ENCODE measurements around the gene FTO.

DNA sequence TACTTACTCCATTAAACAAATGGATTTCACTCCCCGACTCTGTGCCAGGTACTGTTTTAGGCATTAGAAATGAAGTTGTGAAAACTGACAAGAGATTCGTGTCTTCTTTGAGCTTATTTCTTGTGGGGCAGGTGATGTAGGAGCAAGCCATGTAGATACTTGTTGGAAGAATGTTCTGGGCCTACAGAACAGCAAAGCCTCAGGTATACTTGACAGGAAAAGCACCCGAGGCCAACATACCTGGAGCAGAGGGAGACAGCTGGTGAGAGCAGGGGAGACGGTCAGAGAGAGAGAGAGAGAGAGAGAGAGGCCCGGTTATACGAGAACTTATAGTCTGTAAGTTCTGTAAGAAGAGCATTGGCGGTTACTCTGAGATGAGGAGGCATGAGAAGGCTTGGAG, 110.8 kb downstream of the FTO start:
- TF ChIP-seq, protein P1, sequence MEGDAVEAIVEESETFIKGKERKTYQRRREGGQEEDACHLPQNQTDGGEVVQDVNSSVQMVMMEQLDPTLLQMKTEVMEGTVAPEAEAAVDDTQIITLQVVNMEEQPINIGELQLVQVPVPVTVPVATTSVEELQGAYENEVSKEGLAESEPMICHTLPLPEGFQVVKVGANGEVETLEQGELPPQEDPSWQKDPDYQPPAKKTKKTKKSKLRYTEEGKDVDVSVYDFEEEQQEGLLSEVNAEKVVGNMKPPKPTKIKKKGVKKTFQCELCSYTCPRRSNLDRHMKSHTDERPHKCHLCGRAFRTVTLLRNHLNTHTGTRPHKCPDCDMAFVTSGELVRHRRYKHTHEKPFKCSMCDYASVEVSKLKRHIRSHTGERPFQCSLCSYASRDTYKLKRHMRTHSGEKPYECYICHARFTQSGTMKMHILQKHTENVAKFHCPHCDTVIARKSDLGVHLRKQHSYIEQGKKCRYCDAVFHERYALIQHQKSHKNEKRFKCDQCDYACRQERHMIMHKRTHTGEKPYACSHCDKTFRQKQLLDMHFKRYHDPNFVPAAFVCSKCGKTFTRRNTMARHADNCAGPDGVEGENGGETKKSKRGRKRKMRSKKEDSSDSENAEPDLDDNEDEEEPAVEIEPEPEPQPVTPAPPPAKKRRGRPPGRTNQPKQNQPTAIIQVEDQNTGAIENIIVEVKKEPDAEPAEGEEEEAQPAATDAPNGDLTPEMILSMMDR (IDR thresholded peaks at IDR 0.05), result no peak
- no peak for TF ChIP-seq POLR2A (IDR thresholded peaks at IDR 0.05)

Data from adrenal gland (tissue), 5 donors.